SK-N-MC (cell line): ENCODE data around the gene FUBP3.

Experiments used
- EZH2 ChIP-seq: fragments of 200-600 bp; sonication (generic); IDR thresholded peaks from one replicate; pipeline ENCODE4 v1.6.1; 2017; ENCODE audit warnings: antibody characterized with exemption
- POLR2AphosphoS5 ChIP-seq: IDR thresholded peaks from 2 replicates; pipeline ENCODE4 v1.6.1; 2012; ENCODE audit warnings: mild to moderate bottlenecking, low read depth, low read length, borderline replicate concordance

- TF ChIP-seq EZH2, result no peak
- no peak for TF ChIP-seq POLR2AphosphoS5
Observed at GRCh38 chr9:130590305-130590704, 10.9 kb downstream of the FUBP3 start.
